ENCODE results near the gene DUSP23. TPM values are rescaled to one million over a fixed set of nuclear protein-coding genes. Genes with fewer than 3 reads are reported as not detected.

DUSP23 gene
- total RNA-seq, 1 experiment from 2014 or later, result 35.8 TPM

DNA sequence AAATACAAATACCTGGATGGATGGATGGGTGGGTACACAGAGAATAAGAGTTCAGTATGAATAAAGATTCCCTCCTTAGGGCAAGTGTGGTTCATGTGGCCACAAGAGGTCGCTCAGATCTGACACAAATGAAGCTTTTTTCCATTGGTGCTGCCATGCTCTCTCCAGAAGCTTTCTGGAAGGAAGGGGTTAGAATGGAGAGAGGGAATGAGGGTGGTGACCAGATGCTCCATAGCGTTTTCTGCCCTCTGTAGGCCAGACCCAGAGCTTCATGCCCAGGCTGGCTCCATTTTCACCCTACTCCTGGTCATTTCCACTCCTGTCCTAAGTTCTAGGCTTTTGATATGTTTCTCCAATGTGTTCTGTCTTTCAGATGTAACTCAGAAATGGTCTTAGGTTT, 18.1 kb downstream of the DUSP23 start:
- Histone ChIP-seq H3K27me3 (ENCODE audit: insufficient read depth, low read length) (peaks cover 24% of the 10 kb centered on the region), H3K79me2 (ENCODE audit: insufficient read depth, low read length) (no peaks in the 10 kb centered on the region), H3K36me3 (ENCODE audit: control insufficient read depth in 1 of 2, insufficient read depth in 2 of 2, low read length in 2 of 2) (no peaks in the 10 kb centered on the region), H2AFZ (ENCODE audit: low read depth, low read length, poor library complexity, severe bottlenecking) (peak overlapping the region; percentile 84), H3K27ac (ENCODE audit: low read depth, low read length) (no peak overlapping the region), H3K9me3 (ENCODE audit: control insufficient read depth in 1 of 2, insufficient read depth in 1 of 2, low read depth in 1 of 2, low read length in 2 of 2) (no peaks in the 10 kb centered on the region), H3K4me1 (ENCODE audit: control insufficient read depth in 1 of 2, insufficient read depth in 2 of 2, low read length in 2 of 2) (no peaks in the 10 kb centered on the region), H3K9me2 (ENCODE audit: insufficient read depth) (no peaks in the 10 kb centered on the region), H3K4me3 (replicated peaks in 1 of 2; ENCODE audit: low read depth in 1 of 2, low read length in 2 of 2) (no peak overlapping the region), H3K4me2 (ENCODE audit: low read length) (no peak overlapping the region), H4K20me1 (ENCODE audit: insufficient read depth) (no peaks in the 10 kb centered on the region), H3K9ac (ENCODE audit: low read length) (no peak overlapping the region)
- POLR2A ChIA-PET, result interaction anchor here (0.9 to 2.7 kb wide), 2 partner anchors 10 to 92 kb away, joined by 5 to 35 read pairs; no protein-coding TSS in a partner anchor
- RAD21 ChIA-PET (ENCODE audit: low non-redundant PET in 1 of 2, low total read pairs in 2 of 2, uncharacterized antibody in 2 of 2, unreplicated experiment in 2 of 2), result interaction anchor here (0.6 to 3.0 kb wide), 6 partner anchors 92 to 590 kb away, joined by 3 to 38 read pairs (median 6); no protein-coding TSS in a partner anchor
- ATAC-seq (peak; percentile 97), DNase-seq (ENCODE audit: low read depth, low spot score) (peak; percentile 90)
- no TSS peak for BruUV-seq (replicated peaks)
- TF ChIP-seq YY1 (IDR thresholded peaks at IDR 0.05; ENCODE audit: extremely low read depth, insufficient replicate concordance, low read depth, low read length) (peak; percentile 55), MAX (IDR thresholded peaks at IDR 0.05) (peak; percentile 63), ZBTB33 (IDR thresholded peaks at IDR 0.05; ENCODE audit: extremely low read depth, insufficient replicate concordance, low read length) (no peak), POLR2A (IDR thresholded peaks at IDR 0.05; ENCODE audit: borderline replicate concordance, extremely low read depth, insufficient read depth, insufficient read length) (no peak), EGR1 (IDR thresholded peaks at IDR 0.05; ENCODE audit: low read depth) (no peak), JUND (IDR thresholded peaks at IDR 0.05) (no peak), RAD21 (IDR thresholded peaks at IDR 0.05; ENCODE audit: low read depth) (peak; percentile 96), EZH2phosphoT487 (IDR thresholded peaks at IDR 0.05; ENCODE audit: borderline replicate concordance) (no peak), ELF1 (IDR thresholded peaks at IDR 0.05; ENCODE audit: borderline replicate concordance, low read depth) (no peak), CBX3 (IDR thresholded peaks at IDR 0.05; ENCODE audit: low read depth) (peak; percentile 87), ZNF274 (IDR thresholded peaks at IDR 0.05; ENCODE audit: low read depth, low read length) (no peak)
- TF ChIP-seq, protein P1, sequence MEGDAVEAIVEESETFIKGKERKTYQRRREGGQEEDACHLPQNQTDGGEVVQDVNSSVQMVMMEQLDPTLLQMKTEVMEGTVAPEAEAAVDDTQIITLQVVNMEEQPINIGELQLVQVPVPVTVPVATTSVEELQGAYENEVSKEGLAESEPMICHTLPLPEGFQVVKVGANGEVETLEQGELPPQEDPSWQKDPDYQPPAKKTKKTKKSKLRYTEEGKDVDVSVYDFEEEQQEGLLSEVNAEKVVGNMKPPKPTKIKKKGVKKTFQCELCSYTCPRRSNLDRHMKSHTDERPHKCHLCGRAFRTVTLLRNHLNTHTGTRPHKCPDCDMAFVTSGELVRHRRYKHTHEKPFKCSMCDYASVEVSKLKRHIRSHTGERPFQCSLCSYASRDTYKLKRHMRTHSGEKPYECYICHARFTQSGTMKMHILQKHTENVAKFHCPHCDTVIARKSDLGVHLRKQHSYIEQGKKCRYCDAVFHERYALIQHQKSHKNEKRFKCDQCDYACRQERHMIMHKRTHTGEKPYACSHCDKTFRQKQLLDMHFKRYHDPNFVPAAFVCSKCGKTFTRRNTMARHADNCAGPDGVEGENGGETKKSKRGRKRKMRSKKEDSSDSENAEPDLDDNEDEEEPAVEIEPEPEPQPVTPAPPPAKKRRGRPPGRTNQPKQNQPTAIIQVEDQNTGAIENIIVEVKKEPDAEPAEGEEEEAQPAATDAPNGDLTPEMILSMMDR (IDR thresholded peaks at IDR 0.05 in 2 of 3, conservative IDR thresholded peaks at IDR 0.05 in 1 of 3; ENCODE audit: borderline replicate concordance in 1 of 3, insufficient read depth in 1 of 3, low read depth in 2 of 3, low read length in 2 of 3), result peak; percentile 83 to 99 (median 91)
- TF ChIP-seq, protein P2, sequence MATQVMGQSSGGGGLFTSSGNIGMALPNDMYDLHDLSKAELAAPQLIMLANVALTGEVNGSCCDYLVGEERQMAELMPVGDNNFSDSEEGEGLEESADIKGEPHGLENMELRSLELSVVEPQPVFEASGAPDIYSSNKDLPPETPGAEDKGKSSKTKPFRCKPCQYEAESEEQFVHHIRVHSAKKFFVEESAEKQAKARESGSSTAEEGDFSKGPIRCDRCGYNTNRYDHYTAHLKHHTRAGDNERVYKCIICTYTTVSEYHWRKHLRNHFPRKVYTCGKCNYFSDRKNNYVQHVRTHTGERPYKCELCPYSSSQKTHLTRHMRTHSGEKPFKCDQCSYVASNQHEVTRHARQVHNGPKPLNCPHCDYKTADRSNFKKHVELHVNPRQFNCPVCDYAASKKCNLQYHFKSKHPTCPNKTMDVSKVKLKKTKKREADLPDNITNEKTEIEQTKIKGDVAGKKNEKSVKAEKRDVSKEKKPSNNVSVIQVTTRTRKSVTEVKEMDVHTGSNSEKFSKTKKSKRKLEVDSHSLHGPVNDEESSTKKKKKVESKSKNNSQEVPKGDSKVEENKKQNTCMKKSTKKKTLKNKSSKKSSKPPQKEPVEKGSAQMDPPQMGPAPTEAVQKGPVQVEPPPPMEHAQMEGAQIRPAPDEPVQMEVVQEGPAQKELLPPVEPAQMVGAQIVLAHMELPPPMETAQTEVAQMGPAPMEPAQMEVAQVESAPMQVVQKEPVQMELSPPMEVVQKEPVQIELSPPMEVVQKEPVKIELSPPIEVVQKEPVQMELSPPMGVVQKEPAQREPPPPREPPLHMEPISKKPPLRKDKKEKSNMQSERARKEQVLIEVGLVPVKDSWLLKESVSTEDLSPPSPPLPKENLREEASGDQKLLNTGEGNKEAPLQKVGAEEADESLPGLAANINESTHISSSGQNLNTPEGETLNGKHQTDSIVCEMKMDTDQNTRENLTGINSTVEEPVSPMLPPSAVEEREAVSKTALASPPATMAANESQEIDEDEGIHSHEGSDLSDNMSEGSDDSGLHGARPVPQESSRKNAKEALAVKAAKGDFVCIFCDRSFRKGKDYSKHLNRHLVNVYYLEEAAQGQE (IDR thresholded peaks at IDR 0.05; ENCODE audit: low read depth), result no peak
- TF ChIP-seq, protein P3, sequence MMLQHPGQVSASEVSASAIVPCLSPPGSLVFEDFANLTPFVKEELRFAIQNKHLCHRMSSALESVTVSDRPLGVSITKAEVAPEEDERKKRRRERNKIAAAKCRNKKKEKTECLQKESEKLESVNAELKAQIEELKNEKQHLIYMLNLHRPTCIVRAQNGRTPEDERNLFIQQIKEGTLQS (IDR thresholded peaks at IDR 0.05), result no peak; the same call in 1 of the 2 replicates
- CTCF ChIA-PET, result interaction anchor here (0.6 to 9.3 kb wide), 32 partner anchors 9 to 667 kb away, joined by 3 to 229 read pairs (median 4); partner anchors contain the start of genes DUSP23, IGSF8 and SLAMF8
- intact Hi-C loops (cut with micrococcal nuclease), result loop anchor here (1.0 to 10.0 kb wide), 6 partner anchors 53 to 638 kb away; no protein-coding TSS in a partner anchor
